ENCODE measurements around the gene CCNA1. TPM values are rescaled to one million over a fixed set of nuclear protein-coding genes. Genes with fewer than 3 reads are reported as not detected.

Gene CCNA1
- 1 to 10 TPM in 1 of 10 donors, under 1 TPM in 6, not detected in 3; 0.20 to 1.1 (median 0.41) TPM for total RNA-seq
- under 1 TPM; 0.22 to 0.29 TPM for polyA plus RNA-seq
- long read RNA-seq, donor 1 = 0 reads
- long read RNA-seq, donor 2 = 0 reads
- long read RNA-seq, donor 3 = 0 reads

DNA sequence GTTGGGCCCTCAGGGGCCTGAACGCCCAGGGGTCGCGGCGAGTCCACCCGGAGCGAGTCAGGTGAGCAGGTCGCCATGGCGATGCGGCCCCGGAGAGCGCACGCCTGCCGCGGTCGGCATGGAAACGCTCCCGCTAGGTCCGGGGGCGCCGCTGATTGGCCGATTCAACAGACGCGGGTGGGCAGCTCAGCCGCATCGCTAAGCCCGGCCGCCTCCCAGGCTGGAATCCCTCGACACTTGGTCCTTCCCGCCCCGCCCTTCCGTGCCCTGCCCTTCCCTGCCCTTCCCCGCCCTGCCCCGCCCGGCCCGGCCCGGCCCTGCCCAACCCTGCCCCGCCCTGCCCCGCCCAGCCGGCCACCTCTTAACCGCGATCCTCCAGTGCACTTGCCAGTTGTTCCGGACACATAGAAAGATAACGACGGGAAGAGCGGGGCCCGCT lies at the start of gene CCNA1:
Gene CCNA1, plus strand, starts transcription at position 390 of the 439 bp plus-strand sequence. CDS start 562 bp downstream, outside the sequence.
- WGBS, 2 donors = 1% methylated on average over 37 to 46 of the region's 46 CpGs
- Histone ChIP-seq H3K9me3 (no peaks in the 10 kb centered on the region), H3K36me3 (no peaks in the 10 kb centered on the region), H3K4me1 (peaks cover 5 to 29% (median 21%) of the 10 kb centered on the region in 9 donors), H3K4me3 (peak within 1 kb of the TSS; percentile 32 to 68 (median 56)), H3K27me3 (peaks cover 0 to 53% (median 47%) of the 10 kb centered on the region in 7 donors), H3K27ac (no peak within 1 kb of the TSS)
- intact Hi-C loops (cut with DNase I) = no loop called here
- TF ChIP-seq, protein P1, sequence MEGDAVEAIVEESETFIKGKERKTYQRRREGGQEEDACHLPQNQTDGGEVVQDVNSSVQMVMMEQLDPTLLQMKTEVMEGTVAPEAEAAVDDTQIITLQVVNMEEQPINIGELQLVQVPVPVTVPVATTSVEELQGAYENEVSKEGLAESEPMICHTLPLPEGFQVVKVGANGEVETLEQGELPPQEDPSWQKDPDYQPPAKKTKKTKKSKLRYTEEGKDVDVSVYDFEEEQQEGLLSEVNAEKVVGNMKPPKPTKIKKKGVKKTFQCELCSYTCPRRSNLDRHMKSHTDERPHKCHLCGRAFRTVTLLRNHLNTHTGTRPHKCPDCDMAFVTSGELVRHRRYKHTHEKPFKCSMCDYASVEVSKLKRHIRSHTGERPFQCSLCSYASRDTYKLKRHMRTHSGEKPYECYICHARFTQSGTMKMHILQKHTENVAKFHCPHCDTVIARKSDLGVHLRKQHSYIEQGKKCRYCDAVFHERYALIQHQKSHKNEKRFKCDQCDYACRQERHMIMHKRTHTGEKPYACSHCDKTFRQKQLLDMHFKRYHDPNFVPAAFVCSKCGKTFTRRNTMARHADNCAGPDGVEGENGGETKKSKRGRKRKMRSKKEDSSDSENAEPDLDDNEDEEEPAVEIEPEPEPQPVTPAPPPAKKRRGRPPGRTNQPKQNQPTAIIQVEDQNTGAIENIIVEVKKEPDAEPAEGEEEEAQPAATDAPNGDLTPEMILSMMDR (IDR thresholded peaks at IDR 0.05) = no peak
- peak; percentile 4 to 16 for DNase-seq
- peak; percentile 37 to 75 (median 55) for ATAC-seq

DNA sequence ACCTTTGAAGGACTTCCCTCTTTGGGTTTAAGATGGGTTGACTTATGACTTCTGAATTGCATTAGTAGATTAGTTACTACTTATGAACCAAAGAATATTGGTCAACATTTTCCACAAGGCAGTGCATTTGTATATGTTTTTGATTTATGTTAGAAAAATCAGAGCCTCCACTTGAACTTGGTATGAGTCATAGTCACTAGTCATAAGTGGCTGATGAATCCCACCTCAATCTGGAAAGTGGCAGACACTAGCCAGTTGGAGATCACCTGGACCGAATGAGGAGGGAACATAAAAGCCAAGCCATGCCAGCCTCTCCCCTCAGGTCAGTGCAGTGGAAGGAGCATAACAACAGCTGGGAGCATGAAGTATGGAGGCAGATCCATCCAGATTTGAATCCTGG lies 46.8 kb upstream of the CCNA1 start:
- Histone ChIP-seq H3K27me3 (peaks cover 0 to 17% (median 0%) of the 10 kb centered on the region in 7 donors), H3K27ac (no peak overlapping the region), H3K4me3 (no peak overlapping the region), H3K36me3 (no peaks in the 10 kb centered on the region), H3K4me1 (no peaks in the 10 kb centered on the region), H3K9me3 (no peaks in the 10 kb centered on the region)
- intact Hi-C loops (cut with DNase I) = no loop called here
- WGBS, 2 donors = 75 to 77% methylated on average over 1 of the region's 1 CpG
- TF ChIP-seq, protein P1 (IDR thresholded peaks at IDR 0.05) = no peak
- ATAC-seq = no peak
- DNase-seq = no peak

DNA sequence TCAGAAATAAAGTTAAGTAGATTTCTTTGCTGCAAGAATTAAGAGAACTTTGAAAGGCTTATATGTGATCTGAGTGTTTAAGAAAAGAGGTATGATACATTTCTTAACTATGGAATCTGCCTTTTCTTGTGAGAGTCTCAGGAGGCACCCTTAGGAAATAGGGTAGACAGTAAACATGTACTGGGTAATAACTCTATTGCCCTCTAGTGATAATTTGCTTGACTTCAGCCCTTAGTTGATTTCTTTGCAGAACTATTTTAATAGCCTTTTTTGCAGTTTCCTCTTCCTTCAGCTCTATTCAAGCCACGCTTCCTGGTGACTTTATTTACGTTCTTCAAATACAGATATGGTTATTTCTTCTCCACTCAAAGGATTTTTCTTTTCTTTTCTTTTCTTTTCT lies 37.0 kb upstream of the CCNA1 start:
- TF ChIP-seq, protein P1 (IDR thresholded peaks at IDR 0.05) = peak in 8 of 9 donors; percentile 24 to 56 (median 50)
- WGBS, 2 donors = 41 to 46% methylated on average over 2 of the region's 2 CpGs
- Histone ChIP-seq H3K36me3 (no peaks in the 10 kb centered on the region), H3K27ac (no peak overlapping the region), H3K9me3 (peaks cover 0 to 9% (median 0%) of the 10 kb centered on the region in 11 donors), H3K4me1 (no peaks in the 10 kb centered on the region), H3K27me3 (peaks cover 0 to 6% (median 0%) of the 10 kb centered on the region in 7 donors), H3K4me3 (no peak overlapping the region)
- intact Hi-C loops (cut with DNase I) = loop anchor here in 7 of 10 donors (2.0 to 10.0 kb wide), 5 partner anchors 48 to 113 kb away; partner anchors contain the start of genes CCDC169 (in 1 of the 7) and SPART (in 1 of the 7)
- ATAC-seq = peak in 4 of 8 donors; percentile 33 to 74 (median 67)
- DNase-seq = no peak

DNA sequence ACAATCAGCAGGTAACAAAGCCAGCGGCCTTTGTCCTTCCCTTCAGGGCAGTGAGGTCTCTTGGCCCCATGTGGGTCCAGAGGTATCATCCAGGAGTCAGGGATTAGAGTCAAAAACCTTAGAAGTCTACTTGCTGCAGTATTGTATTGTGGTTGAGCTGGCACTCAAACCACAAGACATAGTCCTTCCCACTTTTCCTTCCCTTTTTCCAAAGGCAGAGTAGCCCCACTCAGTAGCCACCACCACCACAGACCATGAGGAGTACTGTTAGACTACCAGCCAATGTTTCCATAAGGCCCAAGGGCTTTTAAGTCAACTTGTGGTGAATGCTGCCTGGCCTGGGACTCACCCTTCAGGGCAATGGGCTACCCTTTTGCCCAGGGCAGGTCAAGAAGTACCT lies 27.1 kb upstream of the CCNA1 start:
- H3K27ac ChIP-seq = no peak overlapping the region
- H3K27me3 ChIP-seq = no peaks in the 10 kb centered on the region
- ATAC-seq (no peak), DNase-seq (no peak)
- TF ChIP-seq, protein P1 (IDR thresholded peaks at IDR 0.05) = no peak
- no peaks in the 10 kb centered on the region for H3K36me3 ChIP-seq
- peaks cover 0 to 4% (median 0%) of the 10 kb centered on the region in 11 donors for H3K9me3 ChIP-seq
- intact Hi-C loops (cut with DNase I) = loop anchor here in 1 of 10 donors (10.0 kb wide), 1 partner anchor 120 kb away; no protein-coding TSS in a partner anchor
- H3K4me1 ChIP-seq = no peaks in the 10 kb centered on the region
- H3K4me3 ChIP-seq = no peak overlapping the region
- 75 to 95% methylated on average over 1 of the region's 1 CpG for WGBS, 2 donors
